HG03196 (cell line): ENCODE data around the gene MASP1.
"Not testable (repeated sequence)": the region's sequence is repeated elsewhere in the genome, so short reads cannot be mapped to it uniquely, and the experiment has no call there.

Experiments used
- ATAC-seq: cut with Tn5 transposase; IDR thresholded peaks from one replicate; pipeline ENCODE4 v1.9.1; 2021; ENCODE audit not compliant: unreplicated experiment

The MASP1 gene

DNA sequence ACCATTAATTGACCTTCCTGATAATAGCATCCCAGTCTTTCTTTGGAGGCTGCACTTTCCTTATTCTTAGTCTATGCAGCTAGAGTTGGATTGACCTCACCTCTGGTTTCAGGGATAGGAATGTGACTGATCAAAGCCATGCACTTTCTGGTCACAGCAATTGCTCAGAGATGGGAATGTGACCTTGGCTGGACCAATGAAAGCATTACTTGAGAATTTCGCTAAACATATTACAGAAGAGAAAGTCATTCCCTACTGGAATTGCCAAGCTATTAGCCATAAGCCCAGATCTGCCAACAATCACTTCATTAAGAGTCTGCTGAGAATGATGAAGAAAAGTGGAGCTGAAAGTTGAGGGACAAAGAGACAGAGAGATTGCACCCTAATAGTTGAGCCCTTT lies 61.5 kb downstream of the MASP1 start:
- ATAC-seq: no peak

DNA sequence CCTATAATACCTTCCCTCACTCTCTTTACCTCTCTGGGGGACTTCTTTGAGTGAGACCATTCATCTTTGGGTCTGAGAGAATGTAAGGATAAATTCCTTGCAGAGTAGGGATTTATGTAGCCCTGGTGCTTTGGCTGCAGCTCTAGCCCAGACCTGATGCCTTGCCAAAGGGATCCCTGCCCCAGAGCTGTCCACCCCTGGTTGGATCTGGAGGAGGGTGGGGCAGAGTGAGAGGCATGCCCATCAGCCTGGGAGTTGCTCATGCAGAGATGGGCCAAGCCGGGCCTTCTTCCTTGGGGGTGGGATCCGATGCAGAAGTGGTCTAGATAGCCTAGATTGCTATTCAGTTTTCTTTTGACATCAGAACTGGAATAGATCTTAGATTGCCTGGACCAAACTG lies 62.8 kb downstream of the MASP1 start:
- ATAC-seq: no peak

GRCh38 chr3:187227658-187228258 lies 63.8 kb downstream of the MASP1 start:
- no peak for ATAC-seq

- no peak for ATAC-seq
Observed at GRCh38 chr3:187223799-187224198, 67.7 kb downstream of the MASP1 start.

DNA sequence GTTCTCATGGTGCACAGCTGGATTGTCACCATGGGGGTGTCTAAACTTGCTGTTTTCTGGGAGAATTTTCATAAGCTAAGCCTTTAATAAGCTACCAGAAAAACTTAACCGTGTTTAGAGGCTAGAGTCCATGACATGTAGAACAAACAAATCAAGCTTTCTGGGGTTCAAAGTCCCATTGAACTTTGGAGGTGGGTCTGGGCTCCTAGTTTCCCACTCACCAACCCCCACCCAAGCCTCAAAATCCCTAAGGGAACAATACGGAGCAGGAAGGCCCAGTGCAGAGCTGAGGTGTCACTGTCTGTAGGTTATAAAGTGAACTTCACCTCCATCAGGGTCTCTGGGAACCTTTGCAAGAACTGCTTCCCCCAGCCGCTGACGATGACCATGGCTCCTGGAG lies 68.7 kb downstream of the MASP1 start:
- no peak for ATAC-seq

DNA sequence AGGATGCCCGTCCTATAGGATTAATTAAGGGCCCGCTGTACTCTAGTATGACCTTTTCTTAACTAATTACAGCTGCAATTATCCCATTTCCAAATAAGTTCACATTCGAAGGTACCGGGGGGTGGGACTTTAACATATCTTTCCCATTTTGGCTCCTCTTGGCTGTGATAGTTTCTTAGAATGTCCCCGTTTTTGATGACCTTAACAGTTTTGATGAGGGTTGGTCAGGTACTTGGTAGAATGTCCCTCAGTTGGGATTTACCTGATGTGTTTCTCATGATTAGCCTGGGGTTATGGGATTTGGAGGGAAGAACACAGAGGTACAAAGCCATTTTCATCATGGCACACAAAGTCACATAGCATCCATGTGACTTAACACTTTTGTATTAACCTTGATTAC lies 76.1 kb downstream of the MASP1 start:
- ATAC-seq: no peak

DNA sequence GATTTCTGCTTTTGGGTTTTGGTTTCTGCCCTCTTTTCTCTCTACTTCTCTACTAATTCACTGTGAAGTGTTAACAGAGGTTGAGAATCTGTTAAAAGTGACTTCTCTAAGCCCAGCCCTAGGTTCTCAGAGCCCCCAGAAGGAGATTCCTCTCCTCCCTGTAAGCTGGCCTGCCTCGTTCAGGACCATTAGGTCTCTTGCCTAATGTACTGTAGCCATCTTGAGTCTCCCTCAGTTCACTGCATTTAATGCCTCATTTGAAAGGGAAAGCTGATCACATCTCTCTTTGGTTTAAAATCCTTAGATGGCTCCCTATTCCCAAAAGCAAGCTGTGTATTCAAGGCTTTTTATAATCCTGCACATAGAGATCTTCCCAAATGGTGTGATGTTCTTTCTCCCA lies 77.9 kb downstream of the MASP1 start:
- no peak for ATAC-seq

GRCh38 chr3:187212705-187213104 lies 78.8 kb downstream of the MASP1 start:
- no peak for ATAC-seq

GRCh38 chr3:187212196-187212545 lies 79.4 kb downstream of the MASP1 start:
- ATAC-seq: no peak

DNA sequence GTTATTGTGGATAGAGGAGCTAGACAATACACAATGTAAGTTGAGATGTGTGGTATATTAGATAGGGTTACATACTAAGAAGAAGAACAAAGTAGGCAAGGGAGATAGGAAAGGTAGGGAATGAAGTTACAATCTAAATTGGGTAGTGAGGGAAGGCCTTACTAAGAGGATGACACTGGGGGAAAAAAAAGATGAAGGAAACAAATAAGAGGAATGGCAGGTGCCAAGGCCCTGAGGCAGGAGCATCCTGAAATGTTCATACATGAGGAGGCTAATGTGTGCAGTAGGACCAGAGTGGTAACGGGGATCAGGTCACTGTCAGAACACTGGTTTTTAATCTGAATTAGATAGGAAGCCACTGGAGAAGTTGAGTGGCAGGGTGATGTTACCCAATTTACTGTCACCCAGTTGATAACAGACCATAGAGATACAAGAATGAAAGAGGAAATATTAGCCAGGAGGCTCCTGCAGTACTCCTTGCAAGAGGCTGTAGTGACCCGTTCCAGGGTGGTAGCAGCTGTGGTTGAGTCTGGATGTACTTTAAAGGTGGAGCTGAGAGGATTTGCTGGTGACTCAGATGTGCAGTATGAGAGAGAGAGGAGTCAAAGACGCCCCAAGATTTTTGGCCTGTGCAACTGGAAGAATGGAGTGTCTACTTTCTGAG lies 79.9 kb downstream of the MASP1 start:
- ATAC-seq: no peak

DNA sequence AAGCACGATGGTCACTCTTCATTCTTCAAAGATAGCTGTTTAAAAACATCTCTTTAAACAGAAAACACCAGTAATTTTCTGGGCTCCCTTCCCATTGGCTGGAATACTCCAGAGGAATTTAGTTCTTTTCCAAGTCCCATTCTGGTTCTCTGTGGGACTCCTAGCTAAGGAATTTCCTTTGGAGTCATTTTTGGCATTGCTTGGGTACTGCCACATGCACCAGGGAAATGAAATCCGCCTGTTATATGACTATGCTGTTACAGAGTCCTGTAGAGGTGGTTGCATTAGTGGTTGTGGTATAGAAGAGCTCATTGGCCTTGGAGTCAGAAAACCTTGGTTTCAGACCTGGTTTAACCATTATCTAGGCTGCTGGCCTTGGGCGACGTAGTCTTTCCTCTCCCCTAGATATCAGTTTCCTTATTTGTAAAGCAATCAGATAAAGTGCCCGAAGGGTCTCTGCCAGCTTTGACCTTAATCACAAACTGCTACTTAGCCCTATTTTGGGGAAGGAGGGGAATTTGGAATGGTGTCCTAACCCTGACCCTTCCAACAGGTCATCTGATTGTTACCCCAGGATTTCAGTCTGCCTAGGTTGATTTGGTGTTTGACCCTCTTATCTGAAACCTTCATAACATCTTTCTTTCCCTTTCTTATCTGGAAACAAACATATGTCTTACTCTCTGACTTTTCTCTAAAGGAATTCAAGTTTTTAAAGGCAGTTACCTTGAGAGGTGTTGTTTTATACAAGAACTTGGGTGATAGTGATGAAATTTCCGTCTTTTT lies 80.8 kb downstream of the MASP1 start:
- peak; percentile 91 for ATAC-seq

DNA sequence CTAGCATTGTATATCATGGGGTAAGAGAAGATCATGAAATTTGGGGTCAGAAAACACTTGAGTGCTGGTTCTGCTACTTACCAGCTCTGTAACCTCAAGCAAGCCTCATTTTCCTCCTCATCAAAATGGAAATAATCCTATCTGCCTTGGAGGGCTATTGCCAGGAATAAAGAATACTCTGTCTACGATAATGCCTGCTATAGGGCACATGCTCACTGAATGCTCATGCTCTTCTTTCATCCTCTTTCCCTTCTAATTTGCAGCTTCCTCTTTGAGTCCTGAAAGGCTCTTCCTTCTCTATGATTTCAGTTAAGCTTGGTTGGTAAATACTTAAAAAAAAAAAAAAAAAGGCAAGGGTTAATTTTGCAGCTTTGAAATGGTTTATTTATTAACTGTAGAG lies 81.4 kb downstream of the MASP1 start:
- ATAC-seq: no peak

GRCh38 chr3:187209491-187209890 lies 82.0 kb downstream of the MASP1 start:
- no peak for ATAC-seq

GRCh38 chr3:187208159-187208558 lies 83.4 kb downstream of the MASP1 start:
- no peak for ATAC-seq

DNA sequence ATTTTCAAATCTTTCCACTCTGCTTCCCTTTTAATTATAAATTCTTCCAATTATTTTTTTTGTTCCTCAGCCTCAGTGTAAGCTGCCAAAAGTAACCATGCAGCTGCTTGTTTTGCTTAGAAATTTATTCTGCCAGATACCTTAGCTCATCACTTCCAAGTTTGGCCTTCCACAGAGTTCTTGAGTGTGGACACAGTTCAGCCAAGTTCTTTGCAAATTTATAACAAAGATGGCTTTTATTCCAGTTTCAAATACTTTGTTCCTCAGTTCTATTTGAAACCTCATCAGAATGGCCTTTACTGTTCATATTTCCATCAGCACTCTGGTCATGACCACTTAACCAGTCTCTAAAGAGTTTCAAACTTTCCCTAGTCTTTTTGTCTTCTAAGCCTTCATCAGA lies 83.9 kb downstream of the MASP1 start:
- ATAC-seq: no peak

GRCh38 chr3:187207062-187207461 lies 84.5 kb downstream of the MASP1 start:
- ATAC-seq: no peak

DNA sequence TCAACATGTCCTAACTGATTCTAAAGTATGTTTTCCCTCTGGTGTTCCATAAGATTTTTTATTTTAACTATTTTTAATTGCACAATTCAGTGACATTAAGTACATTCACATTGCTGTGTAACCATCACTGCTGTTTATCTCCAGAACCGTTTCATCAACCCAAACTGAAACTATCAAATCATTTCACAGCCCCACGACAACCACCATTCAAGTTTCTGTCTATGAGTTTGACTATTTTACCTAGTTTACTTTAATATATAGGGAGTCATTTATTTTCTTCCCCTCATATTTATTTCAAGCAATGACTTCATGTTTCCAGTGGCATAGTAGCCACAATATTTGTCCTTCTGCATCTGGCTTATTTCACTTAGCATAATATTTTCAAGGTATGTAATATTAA lies 85.9 kb downstream of the MASP1 start:
- no peak for ATAC-seq

DNA sequence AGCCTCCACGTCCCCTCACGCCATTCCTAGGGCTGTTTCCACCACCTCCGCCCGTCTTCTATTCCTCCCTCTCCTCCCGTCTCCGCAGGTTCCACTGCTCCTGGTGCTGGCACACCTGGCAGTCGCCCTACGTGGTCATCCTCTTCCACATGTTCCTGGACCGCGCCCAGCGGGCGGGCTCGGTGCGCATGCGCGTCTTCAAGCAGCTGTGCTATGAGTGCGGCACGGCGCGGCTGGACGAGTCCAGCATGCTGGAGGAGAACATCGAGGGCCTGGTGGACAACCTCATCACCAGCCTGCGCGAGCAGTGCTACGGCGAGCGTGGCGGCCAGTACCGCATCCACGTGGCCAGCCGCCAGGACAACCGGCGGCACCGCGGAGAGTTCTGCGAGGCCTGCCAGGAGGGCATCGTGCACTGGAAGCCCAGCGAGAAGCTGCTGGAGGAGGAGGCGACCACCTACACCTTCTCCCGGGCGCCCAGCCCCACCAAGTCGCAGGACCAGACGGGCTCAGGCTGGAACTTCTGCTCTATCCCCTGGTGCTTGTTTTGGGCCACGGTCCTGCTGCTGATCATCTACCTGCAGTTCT lies 92.0 kb downstream of the MASP1 start:
- ATAC-seq: not testable (repeated sequence)

DNA sequence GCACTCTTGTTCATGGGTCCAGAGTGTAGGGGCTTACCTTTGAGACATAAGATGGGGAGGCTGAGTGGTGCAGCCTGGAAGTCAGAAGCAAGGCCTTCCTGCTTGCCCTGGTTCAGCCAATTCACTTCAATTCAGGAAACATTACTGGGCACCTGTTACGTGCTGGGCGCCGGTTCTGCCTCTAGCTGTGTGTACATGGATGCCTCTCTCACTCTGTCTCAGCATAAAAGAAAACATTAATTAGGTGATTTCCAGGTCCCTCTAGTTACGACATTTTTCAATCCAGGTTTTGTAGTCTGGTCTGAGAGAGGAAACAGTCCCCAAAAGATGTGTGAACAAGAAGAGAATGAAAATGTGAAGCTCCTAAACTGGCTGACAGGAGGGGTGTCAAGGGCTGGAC lies 93.0 kb downstream of the MASP1 start:
- no peak for ATAC-seq

- ATAC-seq: no peak
Observed at GRCh38 chr3:187197335-187197649, 94.2 kb downstream of the MASP1 start, which contains the start of gene RTP1. RTP1 (plus strand) TSS chr3:187197486; CDS start chr3:187197516, 30 bp downstream.

- no peak for ATAC-seq
Observed at GRCh38 chr3:187196573-187197334, 94.8 kb downstream of the MASP1 start.
